AG08396 (cell line): ENCODE data around the gene TSEN2.
"Not testable (repeated sequence)": the region's sequence is repeated elsewhere in the genome, so short reads cannot be mapped to it uniquely, and the experiment has no call there.

Source experiments
- DNase-seq: peaks from one replicate; pipeline ENCODE4 v3.0.0; 2012; ENCODE audit warnings: low spot score, mixed read lengths

TSEN2 gene

GRCh38 chr3:12484198-12484982, at the start of gene TSEN2:
TSEN2 (plus strand) TSS chr3:12484480; CDS start chr3:12489801, 5,321 bp downstream.
- DNase-seq = peak; percentile 100

DNA sequence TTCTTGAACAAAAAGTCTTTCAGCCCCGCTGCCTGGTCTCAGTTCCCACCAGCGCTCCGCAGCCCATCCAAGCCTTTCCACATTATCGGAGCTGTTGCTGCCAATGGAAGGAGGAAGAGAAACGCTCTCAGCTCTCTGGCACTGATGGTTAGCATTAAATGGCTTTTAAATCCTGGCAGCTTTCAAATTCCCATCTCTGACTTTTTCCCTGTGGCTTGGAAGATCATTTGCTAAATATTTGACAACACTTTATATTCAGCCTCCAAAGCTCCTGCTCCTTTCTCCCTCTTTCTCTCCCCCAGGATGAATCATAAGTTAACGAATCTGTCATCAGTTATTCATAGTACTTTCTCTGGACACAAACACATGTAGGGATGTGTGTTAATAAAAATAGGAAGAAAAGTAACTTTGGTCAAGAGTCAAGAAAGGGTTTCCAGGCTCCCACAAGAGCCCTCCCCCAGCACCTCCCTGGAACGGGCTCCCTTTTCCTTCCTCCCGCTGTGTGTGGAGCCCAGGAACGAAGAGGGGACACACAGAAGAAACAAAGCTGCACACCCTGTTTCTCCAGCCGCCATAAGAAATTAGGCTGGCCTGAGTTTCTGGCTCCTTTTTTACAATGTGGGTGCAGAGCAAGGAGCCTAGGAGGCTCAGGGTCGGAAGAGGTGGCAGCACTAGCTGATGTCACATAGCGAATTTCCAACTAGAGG, 47.6 kb upstream of the TSEN2 start:
- DNase-seq = peak; percentile 57

DNA sequence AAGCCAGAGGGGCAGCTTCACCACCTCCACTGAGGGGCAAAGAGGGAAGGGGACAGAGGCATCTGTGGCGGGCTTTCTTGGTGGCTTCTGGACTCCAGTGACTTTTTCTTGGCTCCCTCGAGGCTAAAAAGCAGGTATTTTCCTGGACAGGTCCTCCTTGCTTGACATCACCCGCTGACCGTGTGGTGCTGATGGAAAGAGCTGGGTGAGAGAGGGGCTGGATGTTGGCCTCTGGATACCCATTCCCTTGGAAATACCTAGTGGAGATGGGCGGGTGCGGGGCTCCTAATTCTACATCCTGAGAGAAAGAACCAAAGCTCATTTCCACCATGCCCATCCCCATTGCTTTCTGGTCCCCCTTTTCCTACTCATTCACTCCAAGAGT, 47.1 kb upstream of the TSEN2 start:
- no peak for DNase-seq

DNA sequence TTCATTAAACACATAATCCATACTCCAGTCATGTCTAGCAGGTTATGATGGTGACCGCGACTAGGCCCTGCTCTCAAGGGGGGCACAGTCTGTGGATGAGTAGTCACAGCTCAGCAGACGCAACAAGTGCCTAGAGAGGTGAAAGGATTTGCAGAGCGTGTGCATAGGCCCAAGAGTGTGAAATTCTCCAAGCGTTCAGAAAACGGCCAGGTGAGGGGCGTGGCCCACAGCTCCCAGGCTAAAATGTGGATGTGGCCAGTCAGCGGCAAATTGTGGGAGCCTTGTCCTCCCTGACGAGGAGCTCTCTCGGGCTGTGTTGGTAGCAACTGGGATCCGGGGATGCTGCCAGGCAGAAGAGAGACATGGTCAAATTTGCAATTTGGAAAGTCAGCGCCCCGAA, 46.4 kb upstream of the TSEN2 start:
- no peak for DNase-seq

DNA sequence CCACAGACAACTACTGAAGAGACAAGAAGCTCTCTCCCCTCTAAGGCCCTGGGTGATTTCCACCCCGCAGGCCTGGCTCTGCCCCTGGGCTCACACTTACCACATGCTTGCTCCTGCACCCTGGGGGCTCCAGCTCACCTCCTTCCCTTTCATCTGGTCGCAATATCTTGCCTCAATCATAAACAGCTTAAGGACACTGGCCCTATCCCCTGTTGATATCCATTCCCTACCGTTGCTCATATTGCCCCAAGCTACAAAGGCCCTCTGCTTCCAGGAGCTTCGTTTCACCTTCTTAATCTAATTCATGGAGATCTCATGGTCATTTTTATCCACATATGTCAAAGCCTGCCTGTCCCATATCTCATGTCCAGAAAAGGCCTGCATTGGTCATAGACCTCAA, 46.0 kb upstream of the TSEN2 start:
- no peak for DNase-seq

DNA sequence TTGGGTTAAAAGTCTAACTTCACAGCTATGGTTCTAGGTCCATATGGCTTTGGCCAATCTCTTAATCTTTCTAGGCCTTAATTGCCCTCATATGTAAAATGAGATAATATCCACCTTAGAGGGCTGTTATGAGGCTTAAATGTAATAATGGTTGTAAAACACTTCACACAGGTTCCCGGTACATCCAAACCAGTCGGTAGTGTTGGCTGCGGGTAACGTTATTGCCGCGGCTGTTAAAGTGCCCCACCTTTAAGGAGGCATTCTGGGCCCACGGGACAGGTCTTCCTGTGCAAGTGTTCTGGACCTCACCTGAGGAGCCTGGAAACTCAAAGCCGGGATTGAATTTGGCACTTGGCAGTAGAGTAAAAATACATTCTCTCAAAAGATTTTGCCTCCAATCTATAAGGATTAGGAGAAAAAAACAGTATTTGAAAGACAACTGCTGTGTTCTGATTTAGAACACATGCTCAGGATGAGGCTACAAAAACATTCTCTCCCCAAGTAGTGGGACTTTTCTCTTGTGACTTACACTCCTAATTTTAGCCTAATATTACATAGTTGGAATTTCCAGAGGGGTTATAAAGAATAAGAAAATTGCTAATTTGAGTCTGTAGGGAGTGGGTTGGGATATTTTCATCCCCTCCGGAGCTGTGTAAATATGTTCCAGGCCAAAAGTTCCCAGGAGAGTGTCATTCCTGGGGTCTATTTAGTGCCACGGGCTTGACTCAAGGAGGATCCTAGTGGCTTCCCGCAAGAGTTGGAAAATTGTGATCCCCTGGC, 44.9 kb upstream of the TSEN2 start:
- DNase-seq = no peak

DNA sequence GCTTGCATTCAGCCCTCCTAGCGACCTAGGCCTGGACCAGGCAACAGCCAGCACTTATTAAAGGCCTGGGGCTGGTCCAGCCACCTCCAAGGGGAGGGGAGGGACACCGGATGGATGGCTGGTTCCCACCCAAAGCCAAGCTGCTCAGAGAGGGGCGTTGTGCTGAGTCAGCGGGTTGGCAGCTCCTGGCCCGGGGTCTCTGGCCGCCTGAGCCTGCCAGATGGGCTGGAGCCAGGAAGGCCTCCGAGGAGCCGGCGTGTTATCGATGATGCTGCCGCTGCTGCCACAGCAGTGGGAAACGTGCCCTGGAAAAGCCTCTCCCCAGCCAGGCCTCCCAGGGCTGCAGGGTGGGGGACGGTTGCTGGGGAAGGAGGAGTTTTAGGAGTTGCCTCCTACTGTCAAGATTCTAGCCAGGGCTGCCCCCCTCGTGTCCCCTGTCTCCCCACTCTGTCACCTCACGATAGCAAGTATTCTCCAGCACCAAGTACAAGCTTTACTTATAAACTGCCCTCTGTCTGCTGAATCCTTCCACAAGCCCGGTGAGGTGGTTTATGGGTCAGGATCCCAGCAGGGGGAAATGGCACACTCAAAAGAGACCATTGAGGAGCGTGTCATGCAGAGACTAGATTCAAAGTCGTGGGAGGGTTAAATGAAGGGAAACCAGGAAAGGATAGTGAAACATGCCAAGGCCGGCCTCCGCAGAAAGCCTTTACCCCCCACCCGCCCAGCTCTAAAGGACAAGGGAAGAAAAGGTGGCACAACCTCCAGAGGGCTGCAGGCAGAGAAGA, 43.2 kb upstream of the TSEN2 start:
- peak; percentile 28 for DNase-seq

- DNase-seq = no peak
Observed at GRCh38 chr3:12442654-12443501, 41.4 kb upstream of the TSEN2 start.

DNA sequence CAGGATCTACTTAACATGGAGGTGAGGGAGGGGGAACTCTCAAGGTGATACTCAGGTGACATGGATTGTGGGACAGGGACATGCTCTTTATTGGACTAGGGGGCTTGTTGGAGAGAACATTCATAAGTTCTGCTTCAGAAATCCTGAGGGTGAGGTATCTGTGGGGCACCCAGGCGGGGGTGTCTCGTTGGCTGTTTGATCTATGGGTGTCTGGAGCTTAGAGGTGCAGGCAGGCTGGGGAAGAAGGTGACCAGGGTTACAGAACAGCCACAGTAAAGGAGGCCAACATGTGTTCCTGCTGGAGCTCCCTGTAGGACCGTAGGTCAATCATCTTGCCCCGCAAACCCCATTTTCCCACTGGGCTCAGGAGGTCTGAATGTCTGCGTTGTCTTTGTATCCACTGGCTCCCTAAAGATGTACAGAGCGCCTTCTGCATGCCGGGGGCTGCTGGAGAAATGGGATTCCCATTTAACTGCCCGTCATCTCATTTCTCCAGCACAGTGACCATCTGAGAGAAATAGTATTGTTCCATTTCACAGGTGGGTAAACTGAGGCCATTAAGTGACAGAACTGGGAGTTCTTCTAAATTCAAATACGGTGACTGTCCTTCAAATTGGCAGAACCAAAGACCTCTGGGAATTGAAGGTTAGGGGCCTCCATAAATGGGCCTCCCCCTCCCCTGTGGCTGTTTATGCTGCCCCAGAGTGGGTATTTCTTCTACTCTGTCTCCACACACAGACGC, 40.3 kb upstream of the TSEN2 start:
- DNase-seq = no peak

- peak; percentile 24 for DNase-seq
Observed at GRCh38 chr3:12444582-12445471, 39.5 kb upstream of the TSEN2 start.

DNA sequence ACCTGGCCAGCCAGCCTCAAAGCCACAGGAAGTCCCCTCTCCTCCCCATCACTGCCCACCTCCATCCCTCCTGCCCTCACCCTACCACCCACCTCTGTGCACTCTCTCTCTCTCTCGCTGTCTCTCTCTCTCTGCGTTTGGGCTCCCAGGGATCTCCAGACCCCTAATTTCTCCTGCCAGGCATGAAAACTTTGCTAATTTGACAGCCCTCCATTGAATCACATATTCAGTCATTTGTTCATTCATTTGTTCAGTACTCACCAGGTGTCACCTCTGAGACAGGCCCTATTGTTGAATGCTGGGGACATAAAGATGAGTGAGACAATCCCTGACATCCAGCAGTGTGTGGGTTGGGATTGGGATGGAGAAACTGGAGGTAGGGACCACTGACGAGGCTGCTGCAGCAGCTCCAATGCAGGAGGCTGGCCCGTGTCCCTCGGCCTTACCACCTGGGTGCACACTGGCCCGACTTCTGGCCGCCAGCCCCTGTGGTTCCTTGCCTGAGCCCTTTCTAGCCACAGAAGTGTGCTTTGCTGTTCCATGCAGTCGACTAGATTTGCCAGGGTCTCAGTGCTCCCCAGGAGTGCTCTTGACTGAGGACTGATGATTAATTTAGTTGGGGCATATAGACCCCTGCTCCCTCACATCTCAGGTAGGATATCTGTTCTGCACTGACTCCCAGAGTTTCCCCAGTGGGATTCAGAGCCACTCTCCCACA, 38.6 kb upstream of the TSEN2 start:
- DNase-seq = no peak

DNA sequence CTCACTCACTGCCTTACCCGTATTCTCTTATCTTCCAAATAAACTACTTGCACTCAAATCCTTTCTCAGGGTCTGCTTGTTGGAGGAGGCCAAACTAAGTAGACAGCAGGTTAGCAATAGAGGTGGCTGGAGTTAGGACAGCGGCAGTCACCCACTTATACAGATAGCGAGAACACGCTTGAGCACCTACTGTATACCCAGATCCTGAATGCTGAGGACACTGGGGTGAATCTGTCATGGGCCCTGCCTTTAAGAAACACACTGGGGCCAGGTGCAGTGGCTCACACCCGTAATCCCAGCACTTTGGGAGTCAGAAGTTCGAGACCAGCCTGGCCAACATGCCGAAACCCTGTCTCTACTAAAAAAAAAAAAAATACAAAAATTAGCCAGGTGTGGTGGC, 38.0 kb upstream of the TSEN2 start:
- no peak for DNase-seq

GRCh38 chr3:12447075-12447474, 37.2 kb upstream of the TSEN2 start:
- no peak for DNase-seq

- not testable (repeated sequence) for DNase-seq
Observed at GRCh38 chr3:12448404-12449202, 35.7 kb upstream of the TSEN2 start.

DNA sequence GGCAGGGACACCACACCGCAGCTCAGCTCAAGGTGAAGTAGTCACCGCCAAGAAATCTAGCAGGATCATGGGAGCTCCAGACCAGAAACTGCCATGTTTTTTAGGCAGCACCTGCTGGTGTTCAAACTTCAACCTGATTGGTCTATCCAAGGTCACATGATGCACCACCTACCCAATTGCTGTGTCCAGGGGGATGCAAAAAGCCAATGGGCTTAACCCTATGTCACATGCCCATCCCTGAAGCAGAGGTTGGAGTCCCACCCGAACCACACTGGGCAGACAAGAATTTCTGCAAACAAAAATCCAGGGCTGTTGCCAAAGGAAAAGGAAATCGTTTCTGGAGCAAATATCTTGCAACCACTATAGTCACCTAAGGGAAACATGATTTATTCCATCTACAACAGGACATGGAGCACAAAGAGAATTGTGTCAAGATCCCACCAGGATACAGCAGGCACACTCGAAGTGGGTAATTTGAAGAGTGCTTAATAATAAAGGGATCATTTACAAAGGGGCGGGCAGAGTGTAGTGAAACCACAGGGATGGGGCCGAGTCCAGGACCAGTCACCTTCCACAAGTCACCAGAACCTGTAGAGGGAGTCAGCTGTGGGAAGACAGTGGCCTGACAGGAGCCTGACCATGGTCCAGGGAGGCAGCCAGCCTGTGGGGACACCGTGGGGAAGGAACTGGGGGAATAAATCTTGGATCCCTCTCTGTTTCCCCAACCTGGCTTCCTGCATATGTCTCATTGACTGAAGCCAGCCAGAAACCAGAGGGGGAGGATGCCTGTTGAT, 34.2 kb upstream of the TSEN2 start:
- DNase-seq = no peak

DNA sequence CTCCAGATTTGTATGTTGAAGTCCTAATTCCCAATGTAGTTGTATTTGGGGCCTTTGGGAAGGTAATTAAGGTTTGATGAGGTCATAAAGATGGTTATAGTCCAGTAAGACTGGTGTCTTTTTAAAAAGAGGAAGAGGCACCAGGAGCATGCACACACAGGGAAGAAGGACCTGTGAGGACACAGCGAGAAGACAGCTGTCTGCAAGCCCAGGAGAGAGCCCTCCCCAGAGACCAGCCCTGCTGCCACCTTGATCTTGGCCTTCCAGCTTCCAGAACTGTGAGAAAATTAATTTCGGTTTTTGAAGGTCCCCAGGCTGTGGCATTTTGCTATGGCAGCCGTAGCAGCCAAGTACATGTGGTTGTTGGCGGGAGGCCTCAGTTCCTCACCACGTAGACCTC, 32.8 kb upstream of the TSEN2 start:
- no peak for DNase-seq

- no peak for DNase-seq
Observed at GRCh38 chr3:12451960-12452359, 32.3 kb upstream of the TSEN2 start.
